ENCODE measurements around the gene AVPR2. TPM values are rescaled to one million over a fixed set of nuclear protein-coding genes. Genes with fewer than 3 reads are reported as not detected.

Gene AVPR2
- total RNA-seq, 1 experiment from 2014 or later = not detected

- no peak for DNase-seq (ENCODE audit: low read depth)
Observed at GRCh38 chrX:153870791-153871360, 33.6 kb upstream of the AVPR2 start.

- DNase-seq (ENCODE audit: low read depth) = no peak
Observed at GRCh38 chrX:153871451-153871850, 33.0 kb upstream of the AVPR2 start.

GRCh38 chrX:153871946-153872878 lies 32.3 kb upstream of the AVPR2 start:
- DNase-seq (ENCODE audit: low read depth) = no peak

GRCh38 chrX:153873282-153874084 lies 31.0 kb upstream of the AVPR2 start:
- DNase-seq (ENCODE audit: low read depth) = no peak

- no peak for DNase-seq (ENCODE audit: low read depth)
Observed at GRCh38 chrX:153874085-153874365, 30.4 kb upstream of the AVPR2 start.

- DNase-seq (ENCODE audit: low read depth) = no peak
Observed at GRCh38 chrX:153874366-153875125, 29.9 kb upstream of the AVPR2 start.

- DNase-seq (ENCODE audit: low read depth) = peak; percentile 54
Observed at GRCh38 chrX:153875391-153876111, 28.9 kb upstream of the AVPR2 start.

- DNase-seq (ENCODE audit: low read depth) = no peak
Observed at GRCh38 chrX:153876112-153876491, 28.4 kb upstream of the AVPR2 start.

GRCh38 chrX:153877571-153878261 lies 26.8 kb upstream of the AVPR2 start:
- DNase-seq (ENCODE audit: low read depth) = no peak

GRCh38 chrX:153878345-153878744 lies 26.1 kb upstream of the AVPR2 start:
- no peak for DNase-seq (ENCODE audit: low read depth)

- no peak for DNase-seq (ENCODE audit: low read depth)
Observed at GRCh38 chrX:153878969-153879653, 25.4 kb upstream of the AVPR2 start.

GRCh38 chrX:153879741-153880439 lies 24.6 kb upstream of the AVPR2 start:
- no peak for DNase-seq (ENCODE audit: low read depth)

- DNase-seq (ENCODE audit: low read depth) = no peak
Observed at GRCh38 chrX:153880440-153880815, 24.0 kb upstream of the AVPR2 start.

GRCh38 chrX:153881281-153881680 lies 23.2 kb upstream of the AVPR2 start:
- no peak for DNase-seq (ENCODE audit: low read depth)

- no peak for DNase-seq (ENCODE audit: low read depth)
Observed at GRCh38 chrX:153882086-153882498, 22.4 kb upstream of the AVPR2 start.

GRCh38 chrX:153882557-153882956 lies 21.9 kb upstream of the AVPR2 start:
- DNase-seq (ENCODE audit: low read depth) = no peak

- no peak for DNase-seq (ENCODE audit: low read depth)
Observed at GRCh38 chrX:153883163-153883843, 21.2 kb upstream of the AVPR2 start.

- DNase-seq (ENCODE audit: low read depth) = no peak
Observed at GRCh38 chrX:153884136-153884535, 20.3 kb upstream of the AVPR2 start.

- DNase-seq (ENCODE audit: low read depth) = no peak
Observed at GRCh38 chrX:153884590-153884989, 19.9 kb upstream of the AVPR2 start.

Measured in Daoy (cell line).